Ascending aorta (tissue), 2 donors: Measurements from ENCODE around the gene MTSS2. TPM values are rescaled to one million over a fixed set of nuclear protein-coding genes. Genes with fewer than 3 reads are reported as not detected.
A peak's percentile ranks its signal among the peaks of the same experiment; 100 is the strongest.

Experiments
- DNase-seq, 2 donors: peaks; one replicate each; pipeline ENCODE4 v3.0.0-alpha.2; 2019; ENCODE audit warnings: low spot score in 2 of 2
- H3K27ac ChIP-seq, 2 donors: fragments of 200-600 bp; sonication (generic); one replicate each; pipeline ENCODE4 v1.5.1; 2016 to 2017; ENCODE audit warnings: mild to moderate bottlenecking in 1 of 2
- H3K27me3 ChIP-seq: fragments of 200-600 bp; sonication (generic); one replicate; pipeline ENCODE4 v1.5.1; 2017
- H3K36me3 ChIP-seq, 2 donors: fragments of 200-600 bp; sonication (generic); one replicate each; pipeline ENCODE4 v1.5.1; 2016
- H3K4me1 ChIP-seq, 2 donors: fragments of 200-600 bp; sonication (generic); one replicate each; pipeline ENCODE4 v1.5.1; 2016 to 2017; ENCODE audit warnings: mild to moderate bottlenecking in 1 of 2
- H3K4me3 ChIP-seq, 2 donors: fragments of 200-600 bp; sonication (generic); one replicate each; pipeline ENCODE4 v1.5.1; 2016 to 2017; ENCODE audit warnings: mild to moderate bottlenecking in 1 of 2
- H3K9me3 ChIP-seq, 2 donors: fragments of 200-600 bp; sonication (generic); one replicate each; pipeline ENCODE4 v1.5.1; 2016
- intact Hi-C: fragments of 100-400 bp; cut with DNase I; formaldehyde crosslinking; loops from one replicate; pipeline ENCODE4 v1.15.1; 2023
- total RNA-seq: library from RNA; depleted of rRNA; stranded (reverse); fragments of >200 nt; gene quantifications from one replicate; pipeline ENCODE4 v1.1.0, GENCODE V29; 2016
- TF ChIP-seq, protein P1 (sequence below), 3 experiments: fragments of 200-600 bp in 2 of 3; fragments of 450-650 bp in 1 of 3; sonication (generic) in 2 of 3; IDR thresholded peaks; one replicate each; pipeline ENCODE4 v1.5.1; 2016 to 2019; ENCODE audit warnings: antibody characterized with exemption in 3 of 3, mild to moderate bottlenecking in 1 of 3, moderate library complexity in 1 of 3

Gene MTSS2, protein sequence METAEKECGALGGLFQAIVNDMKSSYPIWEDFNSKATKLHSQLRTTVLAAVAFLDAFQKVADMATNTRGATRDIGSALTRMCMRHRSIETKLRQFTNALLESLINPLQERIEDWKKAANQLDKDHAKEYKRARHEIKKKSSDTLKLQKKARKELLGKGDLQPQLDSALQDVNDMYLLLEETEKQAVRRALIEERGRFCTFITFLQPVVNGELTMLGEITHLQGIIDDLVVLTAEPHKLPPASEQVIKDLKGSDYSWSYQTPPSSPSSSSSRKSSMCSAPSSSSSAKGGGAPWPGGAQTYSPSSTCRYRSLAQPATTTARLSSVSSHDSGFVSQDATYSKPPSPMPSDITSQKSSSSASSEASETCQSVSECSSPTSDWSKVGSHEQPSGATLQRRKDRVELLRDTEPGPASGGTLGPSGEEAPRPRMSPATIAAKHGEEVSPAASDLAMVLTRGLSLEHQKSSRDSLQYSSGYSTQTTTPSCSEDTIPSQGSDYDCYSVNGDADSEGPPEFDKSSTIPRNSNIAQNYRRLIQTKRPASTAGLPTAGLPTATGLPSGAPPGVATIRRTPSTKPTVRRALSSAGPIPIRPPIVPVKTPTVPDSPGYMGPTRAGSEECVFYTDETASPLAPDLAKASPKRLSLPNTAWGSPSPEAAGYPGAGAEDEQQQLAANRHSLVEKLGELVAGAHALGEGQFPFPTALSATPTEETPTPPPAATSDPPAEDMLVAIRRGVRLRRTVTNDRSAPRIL
- total RNA-seq = 98.6 TPM

GRCh38 chr16:70685938-70686375, at the start of gene MTSS2:
Gene MTSS2, minus strand, starts transcription at chr16:70686053. Its CDS starts 262 bp downstream, at chr16:70685791.
- Histone ChIP-seq H3K27ac (peak within 1 kb of the TSS; percentile 96 to 97), H3K4me1 (peaks cover 36 to 84% of the 10 kb centered on the region in 2 donors), H3K9me3 (no peaks in the 10 kb centered on the region), H3K4me3 (peak within 1 kb of the TSS; percentile 89 to 91), H3K36me3 (no peaks in the 10 kb centered on the region), H3K27me3 (no peaks in the 10 kb centered on the region)
- TF ChIP-seq, protein P1, sequence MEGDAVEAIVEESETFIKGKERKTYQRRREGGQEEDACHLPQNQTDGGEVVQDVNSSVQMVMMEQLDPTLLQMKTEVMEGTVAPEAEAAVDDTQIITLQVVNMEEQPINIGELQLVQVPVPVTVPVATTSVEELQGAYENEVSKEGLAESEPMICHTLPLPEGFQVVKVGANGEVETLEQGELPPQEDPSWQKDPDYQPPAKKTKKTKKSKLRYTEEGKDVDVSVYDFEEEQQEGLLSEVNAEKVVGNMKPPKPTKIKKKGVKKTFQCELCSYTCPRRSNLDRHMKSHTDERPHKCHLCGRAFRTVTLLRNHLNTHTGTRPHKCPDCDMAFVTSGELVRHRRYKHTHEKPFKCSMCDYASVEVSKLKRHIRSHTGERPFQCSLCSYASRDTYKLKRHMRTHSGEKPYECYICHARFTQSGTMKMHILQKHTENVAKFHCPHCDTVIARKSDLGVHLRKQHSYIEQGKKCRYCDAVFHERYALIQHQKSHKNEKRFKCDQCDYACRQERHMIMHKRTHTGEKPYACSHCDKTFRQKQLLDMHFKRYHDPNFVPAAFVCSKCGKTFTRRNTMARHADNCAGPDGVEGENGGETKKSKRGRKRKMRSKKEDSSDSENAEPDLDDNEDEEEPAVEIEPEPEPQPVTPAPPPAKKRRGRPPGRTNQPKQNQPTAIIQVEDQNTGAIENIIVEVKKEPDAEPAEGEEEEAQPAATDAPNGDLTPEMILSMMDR (IDR thresholded peaks at IDR 0.05) = no peak
- peak in 1 of 2 donors; percentile 90 for DNase-seq
- intact Hi-C loops = loop anchor here (2.0 to 10.0 kb wide), 4 partner anchors 29 to 879 kb away; no protein-coding TSS in a partner anchor

DNA sequence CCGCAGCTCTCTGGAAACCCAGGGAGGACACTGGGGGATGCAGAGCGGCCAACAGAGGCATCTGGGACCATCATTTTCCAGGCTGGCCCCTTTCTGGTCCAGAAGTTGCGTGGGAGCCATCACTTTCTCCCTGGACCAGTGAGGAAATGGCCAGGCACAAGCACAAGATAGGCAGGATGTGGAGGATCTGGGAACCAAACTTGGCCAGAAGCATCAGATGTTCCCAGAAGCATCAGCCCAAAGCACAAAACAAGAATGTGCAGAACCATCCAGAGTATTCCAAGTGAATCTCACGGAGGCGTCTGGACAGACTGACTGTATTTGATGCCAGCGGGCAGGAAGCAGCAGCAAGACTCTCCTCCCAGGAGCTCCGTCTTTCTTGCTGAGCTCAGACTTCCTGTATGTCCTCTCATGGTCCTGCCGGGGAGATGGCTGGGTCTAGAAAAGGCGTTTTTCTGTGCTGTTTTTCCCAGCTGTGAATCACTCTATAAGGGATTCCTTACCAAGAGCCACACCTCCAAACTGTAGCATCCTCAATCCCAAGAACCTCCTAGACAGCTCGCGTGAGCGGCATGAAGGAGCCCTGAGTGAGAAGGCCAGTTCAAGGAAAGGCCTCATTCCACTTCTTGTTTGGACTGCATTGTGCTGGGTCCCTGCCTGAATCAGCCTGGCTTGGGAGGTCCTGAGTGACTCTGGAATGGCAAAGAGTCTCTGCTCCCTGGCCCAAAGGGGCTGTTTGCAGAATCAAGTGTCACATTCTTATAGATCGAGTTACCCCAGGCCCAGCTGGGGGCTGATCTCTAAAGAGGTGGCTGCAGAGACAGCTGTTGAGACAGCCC, 49.5 kb upstream of the MTSS2 start:
- no peak overlapping the region for H3K4me3 ChIP-seq
- H3K4me1 ChIP-seq = peaks cover 14 to 32% of the 10 kb centered on the region in 2 donors

GRCh38 chr16:70734522-70735095, 48.8 kb upstream of the MTSS2 start:
- Histone ChIP-seq H3K9me3 (no peaks in the 10 kb centered on the region), H3K27me3 (no peaks in the 10 kb centered on the region), H3K4me3 (no peak overlapping the region), H3K36me3 (no peaks in the 10 kb centered on the region), H3K4me1 (peaks cover 14 to 32% of the 10 kb centered on the region in 2 donors), H3K27ac (peak overlapping the region; percentile 90 to 91)
- DNase-seq = no peak
- intact Hi-C loops = loop anchor here (5.0 kb wide), 2 partner anchors 32 to 38 kb away; no protein-coding TSS in a partner anchor
- TF ChIP-seq, protein P1 (IDR thresholded peaks at IDR 0.05) = no peak

More for the DNA sequence above, 49.5 kb upstream of the MTSS2 start:
- intact Hi-C loops = loop anchor here (5.0 kb wide), 2 partner anchors 33 to 37 kb away; no protein-coding TSS in a partner anchor
- Histone ChIP-seq H3K27ac (peak overlapping the region; percentile 90 to 91), H3K36me3 (no peaks in the 10 kb centered on the region), H3K9me3 (no peaks in the 10 kb centered on the region), H3K27me3 (no peaks in the 10 kb centered on the region)
- DNase-seq = no peak
- TF ChIP-seq, protein P1 (IDR thresholded peaks at IDR 0.05) = no peak

GRCh38 chr16:70730944-70731343, 45.1 kb upstream of the MTSS2 start:
- H3K9me3 ChIP-seq = no peaks in the 10 kb centered on the region
- DNase-seq = no peak
- H3K27ac ChIP-seq = no peak overlapping the region
- H3K27me3 ChIP-seq = no peaks in the 10 kb centered on the region
- H3K4me3 ChIP-seq = no peak overlapping the region
- TF ChIP-seq, protein P1 (IDR thresholded peaks at IDR 0.05) = no peak
- no peaks in the 10 kb centered on the region for H3K36me3 ChIP-seq
- intact Hi-C loops = no loop called here
- peaks cover 0 to 5% of the 10 kb centered on the region in 2 donors for H3K4me1 ChIP-seq

DNA sequence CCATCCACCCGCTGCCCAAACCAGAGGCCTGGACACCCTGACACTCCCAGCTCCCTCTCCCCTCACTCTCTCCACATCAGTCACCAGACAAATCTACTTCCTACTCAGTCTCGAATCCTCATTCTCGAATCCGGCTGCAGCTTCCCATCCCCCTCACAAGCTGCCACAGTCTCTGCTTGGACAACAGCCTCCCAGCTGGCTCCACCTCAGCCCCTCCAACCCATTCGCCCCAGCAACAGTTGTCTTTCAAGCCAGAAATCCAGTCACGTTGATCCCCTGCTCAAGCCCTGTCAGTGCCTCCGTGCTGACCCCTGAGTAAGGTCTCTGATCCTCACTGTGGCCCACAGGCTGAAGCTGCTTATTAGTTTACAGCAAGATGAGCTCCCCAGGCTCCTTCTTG, 44.2 kb upstream of the MTSS2 start:
- H3K36me3 ChIP-seq = no peaks in the 10 kb centered on the region
- TF ChIP-seq, protein P1 (IDR thresholded peaks at IDR 0.05) = no peak

More for the DNA sequence above, 44.2 kb upstream of the MTSS2 start:
- Histone ChIP-seq H3K27me3 (no peaks in the 10 kb centered on the region), H3K9me3 (no peaks in the 10 kb centered on the region), H3K4me1 (no peaks in the 10 kb centered on the region), H3K27ac (no peak overlapping the region), H3K4me3 (no peak overlapping the region)
- intact Hi-C loops = no loop called here
- DNase-seq = no peak
